ENCODE data around the gene RPL10A. TPM values are rescaled to one million over a fixed set of nuclear protein-coding genes. Genes with fewer than 3 reads are reported as not detected.
A peak's percentile ranks its signal among the peaks of the same experiment; 100 is the strongest.

RPL10A gene
- total RNA-seq, 2 experiments from 2014 or later = 2,144 to 2,205 TPM

- ChIA-PET CTCF (interaction anchor here (0.8 to 1.7 kb wide), 6 partner anchors 9 to 291 kb away, joined by 3 to 5 read pairs (median 3); partner anchors contain the start of gene ARMC12), POLR2A (interaction anchor here (0.9 to 3.0 kb wide), 3 partner anchors 22 to 28 kb away, joined by 3 to 11 read pairs (median 5); partner anchors contain the start of gene RPL10A)
- H3K36me3 Mint-ChIP-seq = no peaks in the 10 kb centered on the region
- H3K4me1 Mint-ChIP-seq (ENCODE audit: low read depth) = peaks cover 14% of the 10 kb centered on the region
- H3K27me3 Mint-ChIP-seq = peaks cover 11% of the 10 kb centered on the region
- no peaks in the 10 kb centered on the region for H3K9me3 Mint-ChIP-seq
- intact Hi-C loops (cut with micrococcal nuclease) = no loop called here
- DNase-seq = no peak
- H3K27ac Mint-ChIP-seq = no peak overlapping the region
- peak overlapping the region; percentile 61 for H3K4me3 Mint-ChIP-seq
Measured at GRCh38 chr6:35496036-35496840, 28.0 kb downstream of the RPL10A start.

DNA sequence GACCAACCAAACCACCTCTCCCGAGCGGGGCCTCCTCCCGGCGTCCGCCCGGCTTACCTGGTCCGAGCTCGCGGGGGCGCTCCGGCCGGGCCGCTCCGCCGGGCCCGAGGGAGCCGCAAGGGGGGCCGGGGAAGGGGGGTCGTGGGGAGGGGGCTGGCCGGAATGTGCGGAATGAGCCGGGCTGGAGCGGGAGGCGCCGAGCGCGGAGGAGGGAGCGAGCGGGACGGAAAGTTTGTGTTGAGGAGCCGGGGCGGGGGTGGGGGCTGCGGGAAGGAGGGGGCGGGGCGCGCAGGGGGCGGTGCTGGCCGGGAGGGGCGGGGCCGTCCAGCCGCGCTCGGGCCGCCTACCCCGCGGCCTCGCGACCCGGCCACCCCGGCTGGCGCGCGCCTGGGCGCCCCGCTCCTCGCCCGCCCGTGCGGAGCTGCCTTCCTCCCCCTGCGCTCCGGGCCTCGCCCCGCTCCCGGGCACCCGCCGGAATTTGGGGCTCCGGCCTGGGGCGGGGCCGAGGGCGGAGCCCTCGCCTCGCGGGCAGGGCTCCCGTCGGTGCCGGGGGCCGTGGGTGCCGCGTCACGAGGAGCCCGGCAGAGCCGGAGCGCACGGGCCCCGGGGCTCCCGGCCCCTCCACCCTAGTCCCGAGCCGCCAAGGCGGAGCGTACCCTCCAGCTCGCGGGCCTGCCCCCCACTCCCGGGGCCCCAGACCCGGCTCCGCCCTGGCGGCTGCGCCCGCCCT lies 28.8 kb downstream of the RPL10A start, which contains the start of gene TEAD3:
Gene TEAD3, minus strand, starts transcription at position 239 of the 730 bp plus-strand sequence.
- Mint-ChIP-seq H3K27me3 (peaks cover 11% of the 10 kb centered on the region), H3K4me3 (peak within 1 kb of the TSS; percentile 71), H3K36me3 (no peaks in the 10 kb centered on the region), H3K4me1 (ENCODE audit: low read depth) (peaks cover 14% of the 10 kb centered on the region), H3K9me3 (no peaks in the 10 kb centered on the region), H3K27ac (no peak within 1 kb of the TSS)
- ChIA-PET POLR2A (interaction anchor here (0.9 to 3.0 kb wide), 5 partner anchors 23 to 29 kb away, joined by 3 to 11 read pairs (median 5); partner anchors contain the start of gene RPL10A), CTCF (interaction anchor here (0.9 to 1.7 kb wide), 11 partner anchors 10 to 291 kb away, joined by 3 to 5 read pairs (median 3); partner anchors contain the start of gene ARMC12)
- intact Hi-C loops (cut with micrococcal nuclease) = no loop called here
- DNase-seq = peak; percentile 55

DNA sequence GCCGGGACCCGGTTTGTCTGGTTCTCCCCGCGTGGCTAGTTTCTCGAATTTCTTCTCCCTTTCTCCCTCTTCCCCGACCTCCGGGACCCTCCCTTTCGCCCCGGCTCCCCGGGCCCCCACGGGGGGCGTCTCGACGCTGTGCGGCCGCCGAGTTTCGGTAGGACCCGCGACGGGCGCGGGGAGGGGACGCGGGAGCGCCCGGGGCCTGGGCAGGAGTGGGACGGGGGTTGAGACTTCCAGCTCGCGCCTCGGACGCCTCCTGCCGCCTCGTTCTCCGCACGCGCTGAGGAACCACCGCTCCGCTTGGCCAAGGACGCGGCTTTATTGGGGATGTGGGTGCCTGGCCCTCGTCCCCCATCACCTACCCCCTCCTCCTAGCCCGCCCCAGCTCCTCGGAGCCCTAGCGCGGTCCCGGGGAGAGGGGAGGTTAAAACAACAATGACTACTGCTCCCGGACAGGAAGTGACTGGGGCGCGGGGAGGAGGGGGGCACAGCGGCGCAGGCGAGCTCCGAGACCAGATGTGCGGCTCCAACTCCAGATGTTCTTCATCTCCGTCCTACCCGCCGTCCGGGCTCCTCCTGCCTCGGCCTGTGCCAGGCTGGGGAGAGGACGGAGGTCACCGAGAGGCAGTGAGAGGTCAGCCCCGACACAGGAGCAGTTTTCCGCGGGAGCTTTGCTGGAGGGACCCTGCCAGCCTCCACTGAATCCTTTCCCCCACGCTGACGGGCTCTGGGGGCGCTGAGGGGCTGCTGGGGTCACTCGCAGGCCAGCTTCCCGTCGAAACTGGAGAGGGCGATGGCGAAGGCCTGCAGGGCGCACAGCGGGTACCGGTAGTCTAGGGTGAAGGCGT lies 29.6 kb downstream of the RPL10A start:
- ChIA-PET CTCF (interaction anchor here (0.9 to 1.7 kb wide), 8 partner anchors 9 to 204 kb away, joined by 3 to 5 read pairs (median 3); no protein-coding TSS in a partner anchor), POLR2A (interaction anchor here (1.2 to 3.0 kb wide), 4 partner anchors 24 to 30 kb away, joined by 4 to 11 read pairs (median 5); partner anchors contain the start of gene RPL10A)
- Mint-ChIP-seq H3K27me3 (peaks cover 11% of the 10 kb centered on the region), H3K9me3 (no peaks in the 10 kb centered on the region), H3K4me1 (ENCODE audit: low read depth) (peaks cover 14% of the 10 kb centered on the region), H3K4me3 (peak overlapping the region; percentile 71), H3K36me3 (no peaks in the 10 kb centered on the region), H3K27ac (no peak overlapping the region)
- intact Hi-C loops (cut with micrococcal nuclease) = no loop called here
- DNase-seq = peak; percentile 69

DNA sequence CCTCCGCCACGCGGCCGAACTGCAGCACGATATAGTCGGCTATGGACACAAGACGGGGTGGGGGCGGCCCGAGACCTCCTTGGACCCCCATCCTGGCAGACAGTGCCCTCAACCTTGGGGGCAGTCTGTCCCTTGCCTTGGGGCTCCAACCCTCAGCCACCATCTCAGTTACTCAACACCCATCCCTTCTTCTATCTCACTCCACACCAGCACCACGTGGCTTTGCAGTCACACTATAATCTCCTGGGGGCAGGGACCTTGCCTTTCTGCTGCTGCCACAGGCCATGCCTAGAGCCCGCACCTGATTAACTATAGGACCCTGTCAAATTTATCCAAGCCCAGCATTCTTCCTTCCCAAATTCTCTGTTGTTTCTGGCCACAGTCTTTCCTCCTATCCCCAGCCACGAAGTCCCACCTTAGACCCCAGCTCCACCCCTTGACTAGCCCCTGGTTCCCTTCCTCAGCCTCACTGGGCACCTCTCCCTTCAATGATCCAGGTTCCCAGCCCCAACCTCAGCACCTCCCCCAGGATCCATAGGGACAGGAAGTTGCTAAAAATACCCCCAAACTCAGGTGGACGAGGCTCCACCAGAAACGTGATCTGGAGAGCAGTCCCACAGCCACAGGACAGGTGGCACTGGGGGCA lies 30.3 kb downstream of the RPL10A start:
- peaks cover 11% of the 10 kb centered on the region for H3K27me3 Mint-ChIP-seq
- H3K9me3 Mint-ChIP-seq = no peaks in the 10 kb centered on the region
- DNase-seq = no peak
- H3K27ac Mint-ChIP-seq = no peak overlapping the region
- peak overlapping the region; percentile 71 for H3K4me3 Mint-ChIP-seq
- POLR2A ChIA-PET = interaction anchor here (1.2 to 3.0 kb wide), 2 partner anchors 25 to 27 kb away, joined by 5 to 11 read pairs; no protein-coding TSS in a partner anchor
- peaks cover 13% of the 10 kb centered on the region for H3K4me1 Mint-ChIP-seq (ENCODE audit: low read depth)
- no peaks in the 10 kb centered on the region for H3K36me3 Mint-ChIP-seq
- intact Hi-C loops (cut with micrococcal nuclease) = no loop called here
- CTCF ChIA-PET = interaction anchor here (1.1 to 1.7 kb wide), 5 partner anchors 12 to 205 kb away, joined by 3 to 5 read pairs (median 3); no protein-coding TSS in a partner anchor

DNA sequence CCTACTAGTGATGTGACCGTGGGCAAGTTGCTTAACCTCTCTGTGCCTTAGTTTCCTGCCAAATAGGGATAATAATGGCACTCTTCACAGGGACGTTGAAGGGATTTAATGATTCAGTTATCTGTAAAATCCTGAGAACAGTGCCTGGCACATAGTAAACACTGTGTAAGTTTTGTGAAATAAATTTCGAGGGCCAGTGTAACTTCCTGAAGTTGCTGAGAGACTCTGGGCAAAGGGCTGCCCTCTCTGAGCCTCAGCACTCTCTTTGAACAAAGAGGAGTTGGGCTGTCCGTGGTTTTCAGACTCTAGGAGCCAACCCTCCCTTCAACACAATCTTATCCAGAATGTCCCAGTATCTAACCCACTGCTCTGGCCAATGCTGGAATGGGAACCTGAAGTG lies 31.2 kb downstream of the RPL10A start:
- peaks cover 11% of the 10 kb centered on the region for H3K27me3 Mint-ChIP-seq
- POLR2A ChIA-PET = no interaction called here
- no peak overlapping the region for H3K4me3 Mint-ChIP-seq
- no peak overlapping the region for H3K27ac Mint-ChIP-seq
- intact Hi-C loops (cut with micrococcal nuclease) = no loop called here
- no peaks in the 10 kb centered on the region for H3K9me3 Mint-ChIP-seq
- CTCF ChIA-PET = no interaction called here
- no peak for DNase-seq
- no peaks in the 10 kb centered on the region for H3K36me3 Mint-ChIP-seq
- H3K4me1 Mint-ChIP-seq (ENCODE audit: low read depth) = peaks cover 7% of the 10 kb centered on the region

DNA sequence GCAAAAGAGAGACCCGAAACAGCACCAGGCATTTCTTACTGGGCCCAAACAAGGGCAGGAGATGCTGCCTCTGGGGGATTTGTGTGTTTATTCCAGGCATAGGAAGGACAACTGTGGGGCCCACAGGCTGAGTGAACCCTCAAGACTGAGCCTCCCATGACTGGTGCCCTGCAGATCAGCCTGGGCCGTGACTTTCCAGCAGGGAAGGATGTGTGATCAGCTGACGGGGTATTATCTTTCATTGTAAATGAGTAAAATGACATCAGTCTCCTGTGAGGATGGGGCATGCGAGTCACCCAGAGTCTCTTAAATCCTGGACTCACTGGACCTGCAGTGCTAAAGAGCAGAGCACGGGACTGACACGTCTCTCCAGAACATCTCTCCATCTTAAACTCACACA lies 32.6 kb downstream of the RPL10A start:
- ChIA-PET POLR2A (no interaction called here), CTCF (no interaction called here)
- H3K27ac Mint-ChIP-seq = no peak overlapping the region
- no peaks in the 10 kb centered on the region for H3K9me3 Mint-ChIP-seq
- DNase-seq = no peak
- intact Hi-C loops (cut with micrococcal nuclease) = no loop called here
- peaks cover 11% of the 10 kb centered on the region for H3K27me3 Mint-ChIP-seq
- H3K4me3 Mint-ChIP-seq = no peak overlapping the region
- H3K36me3 Mint-ChIP-seq = no peaks in the 10 kb centered on the region
- H3K4me1 Mint-ChIP-seq (ENCODE audit: low read depth) = peaks cover 7% of the 10 kb centered on the region

GRCh38 chr6:35501784-35502183 lies 33.6 kb downstream of the RPL10A start:
- DNase-seq = no peak
- intact Hi-C loops (cut with micrococcal nuclease) = no loop called here
- H3K4me1 Mint-ChIP-seq (ENCODE audit: low read depth) = peaks cover 7% of the 10 kb centered on the region
- H3K27ac Mint-ChIP-seq = no peak overlapping the region
- no peaks in the 10 kb centered on the region for H3K36me3 Mint-ChIP-seq
- H3K9me3 Mint-ChIP-seq = no peaks in the 10 kb centered on the region
- ChIA-PET POLR2A (no interaction called here), CTCF (interaction anchor here (1.1 kb wide), 1 partner anchor 21 kb away, joined by 3 read pairs; no protein-coding TSS in a partner anchor)
- H3K4me3 Mint-ChIP-seq = no peak overlapping the region
- H3K27me3 Mint-ChIP-seq = peaks cover 11% of the 10 kb centered on the region

DNA sequence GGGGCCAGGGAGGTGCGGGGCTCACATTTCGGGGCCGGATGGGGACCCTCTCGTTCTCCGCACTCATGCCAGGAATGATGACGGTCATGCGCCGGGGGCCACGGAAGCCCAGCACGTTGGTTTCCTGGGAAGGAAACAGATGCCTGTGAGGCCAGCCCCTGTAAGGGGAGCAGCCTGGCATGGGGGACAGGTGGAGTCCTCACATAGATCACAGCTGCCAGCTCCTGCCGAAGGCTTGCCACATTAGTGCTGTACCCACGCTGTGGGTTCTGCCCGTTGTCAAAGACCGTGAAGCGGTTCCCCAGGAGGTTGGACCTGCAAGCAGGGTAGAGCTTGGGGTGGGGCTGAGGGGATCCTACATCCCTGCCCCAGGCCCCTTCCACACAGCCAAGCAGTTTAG lies 35.3 kb downstream of the RPL10A start:
- H3K4me3 Mint-ChIP-seq = no peak overlapping the region
- intact Hi-C loops (cut with micrococcal nuclease) = no loop called here
- no peaks in the 10 kb centered on the region for H3K36me3 Mint-ChIP-seq
- H3K27me3 Mint-ChIP-seq = peaks cover 8% of the 10 kb centered on the region
- H3K27ac Mint-ChIP-seq = no peak overlapping the region
- H3K9me3 Mint-ChIP-seq = no peaks in the 10 kb centered on the region
- peaks cover 3% of the 10 kb centered on the region for H3K4me1 Mint-ChIP-seq (ENCODE audit: low read depth)
- DNase-seq = no peak
- ChIA-PET CTCF (interaction anchor here (0.9 kb wide), 1 partner anchor 49 kb away, joined by 4 read pairs; no protein-coding TSS in a partner anchor), POLR2A (no interaction called here)

DNA sequence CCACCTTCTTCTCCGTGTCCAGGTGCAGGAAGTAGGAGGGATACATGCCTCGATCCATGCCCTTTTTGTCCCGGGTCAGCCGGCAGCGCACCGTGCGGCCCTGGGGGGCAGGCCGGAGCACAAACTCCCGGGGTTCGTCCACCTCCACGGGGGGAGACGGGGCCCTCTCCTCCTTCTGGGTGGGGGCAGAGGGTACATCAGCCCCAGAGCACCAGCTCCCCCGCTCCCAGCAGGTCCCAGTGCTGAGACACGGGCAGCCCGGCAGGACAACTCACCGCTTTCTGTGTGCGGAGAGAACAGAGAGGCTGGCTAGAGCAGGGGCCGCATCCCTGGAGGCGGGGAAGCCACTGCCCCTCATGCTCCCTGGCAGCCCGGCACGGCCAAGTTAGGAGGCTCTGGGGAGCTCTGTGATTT lies 37.8 kb downstream of the RPL10A start:
- Mint-ChIP-seq H3K36me3 (no peaks in the 10 kb centered on the region), H3K4me3 (no peak overlapping the region), H3K27me3 (peaks cover 6% of the 10 kb centered on the region), H3K27ac (no peak overlapping the region), H3K9me3 (no peaks in the 10 kb centered on the region), H3K4me1 (ENCODE audit: low read depth) (no peaks in the 10 kb centered on the region)
- DNase-seq = no peak
- CTCF ChIA-PET = interaction anchor here (1.3 kb wide), 1 partner anchor 231 kb away, joined by 4 read pairs; the partner anchor contains the start of gene ARMC12
- intact Hi-C loops (cut with micrococcal nuclease) = no loop called here
- POLR2A ChIA-PET = no interaction called here

DNA sequence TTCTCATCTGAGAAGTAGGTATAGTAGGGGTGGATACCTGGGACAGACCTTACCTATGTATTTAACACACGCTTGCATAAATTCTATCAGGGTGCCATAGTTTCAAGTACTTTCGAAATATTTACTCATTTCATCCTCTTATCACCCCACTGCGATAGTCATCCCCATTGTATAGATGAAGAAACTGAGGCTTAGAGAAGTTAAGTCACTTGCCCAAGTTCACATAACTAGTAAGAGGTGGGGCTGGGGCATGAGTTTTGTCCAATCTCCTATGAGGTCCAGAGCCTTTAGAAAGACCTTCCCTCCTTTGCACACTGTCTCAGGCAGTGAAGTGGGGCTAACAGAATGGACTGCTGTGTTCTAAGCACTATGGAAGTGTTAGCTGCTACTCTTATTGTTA lies 38.3 kb downstream of the RPL10A start:
- H3K4me1 Mint-ChIP-seq (ENCODE audit: low read depth) = no peaks in the 10 kb centered on the region
- POLR2A ChIA-PET = no interaction called here
- no peaks in the 10 kb centered on the region for H3K9me3 Mint-ChIP-seq
- no peak overlapping the region for H3K4me3 Mint-ChIP-seq
- peaks cover 9% of the 10 kb centered on the region for H3K27me3 Mint-ChIP-seq
- intact Hi-C loops (cut with micrococcal nuclease) = no loop called here
- no peak overlapping the region for H3K27ac Mint-ChIP-seq
- no peaks in the 10 kb centered on the region for H3K36me3 Mint-ChIP-seq
- DNase-seq = no peak
- CTCF ChIA-PET = interaction anchor here (0.9 to 1.3 kb wide), 2 partner anchors 10 to 230 kb away, joined by 3 to 4 read pairs; partner anchors contain the start of genes ARMC12 and TEAD3

- ChIA-PET CTCF (interaction anchor here (0.9 to 1.5 kb wide), 3 partner anchors 10 to 229 kb away, joined by 3 to 4 read pairs (median 3); partner anchors contain the start of genes ARMC12 and TEAD3), POLR2A (no interaction called here)
- no peak overlapping the region for H3K4me3 Mint-ChIP-seq
- H3K27me3 Mint-ChIP-seq = peaks cover 10% of the 10 kb centered on the region
- H3K4me1 Mint-ChIP-seq (ENCODE audit: low read depth) = no peaks in the 10 kb centered on the region
- no peaks in the 10 kb centered on the region for H3K36me3 Mint-ChIP-seq
- intact Hi-C loops (cut with micrococcal nuclease) = no loop called here
- no peak for DNase-seq
- H3K9me3 Mint-ChIP-seq = no peaks in the 10 kb centered on the region
- H3K27ac Mint-ChIP-seq = no peak overlapping the region
Measured at GRCh38 chr6:35507221-35507620, 39.0 kb downstream of the RPL10A start.
